OCI-LY7 (cell line): ENCODE measurements around the gene SNAP29.

ENCODE experiments used
- CTCF ChIP-seq: fragments of 200-600 bp; sonication (generic); conservative IDR thresholded peaks from 2 replicates; pipeline ENCODE4 v1.5.1; 2014; ENCODE audit warnings: mild to moderate bottlenecking, antibody characterized with exemption, low read length, moderate library complexity, mixed read lengths
- EZH2phosphoT487 ChIP-seq: fragments of 200-600 bp; sonication (generic); IDR thresholded peaks from 2 replicates; pipeline ENCODE4 v1.6.1; 2018; ENCODE audit warnings: low read depth, borderline replicate concordance, mild to moderate bottlenecking, mixed run types, antibody characterized with exemption, low read length, moderate library complexity, mixed read lengths

- TF ChIP-seq CTCF = no peak
- no peak for TF ChIP-seq EZH2phosphoT487
These were observed 11.4 kb upstream of the SNAP29 start for GRCh38 chr22:20847318-20847822.
